ENCODE data around the gene AHRR.

AHRR gene

GRCh38 chr5:332843-333242 lies 11.3 kb downstream of the AHRR start:
- Histone ChIP-seq H3K79me2 (ENCODE audit: control insufficient read depth, insufficient read depth, low read length, poor library complexity) (no peaks in the 10 kb centered on the region), H3K23ac (ENCODE audit: low read length) (no peak overlapping the region), H2AK5ac (ENCODE audit: low read length) (no peak overlapping the region), H3K18ac (ENCODE audit: low read length) (no peak overlapping the region), H3K36me3 (ENCODE audit: control insufficient read depth in 1 of 2, insufficient read depth in 2 of 2, low read length in 2 of 2) (no peaks in the 10 kb centered on the region), H3K4me1 (ENCODE audit: control insufficient read depth in 1 of 2, insufficient read depth in 2 of 2, low read length in 2 of 2) (no peaks in the 10 kb centered on the region), H2AFZ (ENCODE audit: insufficient read depth, low read length, poor library complexity) (no peak overlapping the region), H3K14ac (ENCODE audit: low read length) (no peak overlapping the region), H3K79me1 (ENCODE audit: low read length) (no peaks in the 10 kb centered on the region), H2BK5ac (ENCODE audit: low read depth, low read length, poor library complexity) (no peak overlapping the region), H4K12ac (ENCODE audit: low read depth, low read length) (no peak overlapping the region), H3K27me3 (ENCODE audit: insufficient read depth, low read length) (no peaks in the 10 kb centered on the region), H3K4me2 (ENCODE audit: low read length) (no peak overlapping the region), H3K4ac (ENCODE audit: low read depth, low read length) (no peak overlapping the region), H2BK120ac (ENCODE audit: insufficient read depth, low read length, poor library complexity) (no peak overlapping the region), H4K8ac (ENCODE audit: low read depth, low read length) (no peak overlapping the region), H4K91ac (ENCODE audit: low read depth, low read length) (no peak overlapping the region), H3K4me3 (ENCODE audit: low read depth, low read length) (no peak overlapping the region), H3K9me3 (ENCODE audit: insufficient read depth, low read depth, low read length) (peaks cover 2% of the 10 kb centered on the region), H3K9ac (ENCODE audit: low read length) (no peak overlapping the region), H2BK12ac (ENCODE audit: low read length) (no peak overlapping the region), H3K27ac (ENCODE audit: low read depth, low read length) (no peak overlapping the region)
- no CpG with 5 or more reads among the region's 5 CpGs for WGBS (ENCODE audit: extremely low coverage, insufficient coverage, insufficient read length)
- no peak for DNase-seq

- Histone ChIP-seq H2BK12ac (ENCODE audit: low read length) (no peak overlapping the region), H3K79me2 (ENCODE audit: control insufficient read depth, insufficient read depth, low read length, poor library complexity) (no peaks in the 10 kb centered on the region), H4K12ac (ENCODE audit: low read depth, low read length) (no peak overlapping the region), H3K79me1 (ENCODE audit: low read length) (no peaks in the 10 kb centered on the region), H3K36me3 (ENCODE audit: control insufficient read depth in 1 of 2, insufficient read depth in 2 of 2, low read length in 2 of 2) (no peaks in the 10 kb centered on the region), H3K27me3 (ENCODE audit: insufficient read depth, low read length) (no peaks in the 10 kb centered on the region), H3K18ac (ENCODE audit: low read length) (no peak overlapping the region), H2BK5ac (ENCODE audit: low read depth, low read length, poor library complexity) (no peak overlapping the region), H4K8ac (ENCODE audit: low read depth, low read length) (no peak overlapping the region), H3K4me1 (ENCODE audit: control insufficient read depth in 1 of 2, insufficient read depth in 2 of 2, low read length in 2 of 2) (no peaks in the 10 kb centered on the region), H4K91ac (ENCODE audit: low read depth, low read length) (no peak overlapping the region), H3K4me3 (ENCODE audit: low read depth, low read length) (no peak overlapping the region), H3K9ac (ENCODE audit: low read length) (no peak overlapping the region), H3K9me3 (ENCODE audit: insufficient read depth, low read depth, low read length) (peaks cover 2% of the 10 kb centered on the region), H3K23ac (ENCODE audit: low read length) (no peak overlapping the region), H2BK120ac (ENCODE audit: insufficient read depth, low read length, poor library complexity) (no peak overlapping the region), H3K14ac (ENCODE audit: low read length) (no peak overlapping the region), H3K4ac (ENCODE audit: low read depth, low read length) (no peak overlapping the region), H2AFZ (ENCODE audit: insufficient read depth, low read length, poor library complexity) (no peak overlapping the region), H3K27ac (ENCODE audit: low read depth, low read length) (no peak overlapping the region), H3K4me2 (ENCODE audit: low read length) (no peak overlapping the region), H2AK5ac (ENCODE audit: low read length) (no peak overlapping the region)
- no peak for DNase-seq
- WGBS (ENCODE audit: extremely low coverage, insufficient coverage, insufficient read length) = no CpG with 5 or more reads among the region's 2 CpGs
Observed at GRCh38 chr5:333945-334344, 12.4 kb downstream of the AHRR start.

- no peak for DNase-seq
- H3K79me2 ChIP-seq (ENCODE audit: control insufficient read depth, insufficient read depth, low read length, poor library complexity) = no peaks in the 10 kb centered on the region
- no peak overlapping the region for H3K18ac ChIP-seq (ENCODE audit: low read length)
- no peaks in the 10 kb centered on the region for H3K4me1 ChIP-seq (ENCODE audit: control insufficient read depth in 1 of 2, insufficient read depth in 2 of 2, low read length in 2 of 2)
- no peak overlapping the region for H3K4ac ChIP-seq (ENCODE audit: low read depth, low read length)
- H3K36me3 ChIP-seq (ENCODE audit: control insufficient read depth in 1 of 2, insufficient read depth in 2 of 2, low read length in 2 of 2) = no peaks in the 10 kb centered on the region
- no peaks in the 10 kb centered on the region for H3K27me3 ChIP-seq (ENCODE audit: insufficient read depth, low read length)
- no peak overlapping the region for H2BK12ac ChIP-seq (ENCODE audit: low read length)
- H4K91ac ChIP-seq (ENCODE audit: low read depth, low read length) = no peak overlapping the region
- no peak overlapping the region for H2BK120ac ChIP-seq (ENCODE audit: insufficient read depth, low read length, poor library complexity)
- no peak overlapping the region for H2BK5ac ChIP-seq (ENCODE audit: low read depth, low read length, poor library complexity)
- no peak overlapping the region for H3K4me2 ChIP-seq (ENCODE audit: low read length)
- H2AFZ ChIP-seq (ENCODE audit: insufficient read depth, low read length, poor library complexity) = no peak overlapping the region
- H2AK5ac ChIP-seq (ENCODE audit: low read length) = no peak overlapping the region
- no peak overlapping the region for H3K9ac ChIP-seq (ENCODE audit: low read length)
- no peak overlapping the region for H3K14ac ChIP-seq (ENCODE audit: low read length)
- no CpG with 5 or more reads among the region's 5 CpGs for WGBS (ENCODE audit: extremely low coverage, insufficient coverage, insufficient read length)
- peaks cover 2% of the 10 kb centered on the region for H3K9me3 ChIP-seq (ENCODE audit: insufficient read depth, low read depth, low read length)
- H4K12ac ChIP-seq (ENCODE audit: low read depth, low read length) = no peak overlapping the region
- no peaks in the 10 kb centered on the region for H3K79me1 ChIP-seq (ENCODE audit: low read length)
- no peak overlapping the region for H3K23ac ChIP-seq (ENCODE audit: low read length)
- H3K4me3 ChIP-seq (ENCODE audit: low read depth, low read length) = peak overlapping the region; percentile 28
- no peak overlapping the region for H4K8ac ChIP-seq (ENCODE audit: low read depth, low read length)
- H3K27ac ChIP-seq (ENCODE audit: low read depth, low read length) = no peak overlapping the region
Observed at GRCh38 chr5:334903-335739, 13.6 kb downstream of the AHRR start.

- Histone ChIP-seq H4K12ac (ENCODE audit: low read depth, low read length) (no peak overlapping the region), H4K91ac (ENCODE audit: low read depth, low read length) (no peak overlapping the region), H3K4me2 (ENCODE audit: low read length) (no peak overlapping the region), H3K79me2 (ENCODE audit: control insufficient read depth, insufficient read depth, low read length, poor library complexity) (no peaks in the 10 kb centered on the region), H2AK5ac (ENCODE audit: low read length) (no peak overlapping the region), H3K4ac (ENCODE audit: low read depth, low read length) (no peak overlapping the region), H3K4me3 (ENCODE audit: low read depth, low read length) (no peak overlapping the region), H3K9me3 (ENCODE audit: insufficient read depth, low read depth, low read length) (peaks cover 2% of the 10 kb centered on the region), H2BK12ac (ENCODE audit: low read length) (no peak overlapping the region), H2BK5ac (ENCODE audit: low read depth, low read length, poor library complexity) (no peak overlapping the region), H3K27ac (ENCODE audit: low read depth, low read length) (no peak overlapping the region), H4K8ac (ENCODE audit: low read depth, low read length) (no peak overlapping the region), H3K9ac (ENCODE audit: low read length) (no peak overlapping the region), H3K4me1 (ENCODE audit: control insufficient read depth in 1 of 2, insufficient read depth in 2 of 2, low read length in 2 of 2) (no peaks in the 10 kb centered on the region), H3K18ac (ENCODE audit: low read length) (no peak overlapping the region), H2BK120ac (ENCODE audit: insufficient read depth, low read length, poor library complexity) (no peak overlapping the region), H3K36me3 (ENCODE audit: control insufficient read depth in 1 of 2, insufficient read depth in 2 of 2, low read length in 2 of 2) (no peaks in the 10 kb centered on the region), H3K27me3 (ENCODE audit: insufficient read depth, low read length) (no peaks in the 10 kb centered on the region), H3K79me1 (ENCODE audit: low read length) (no peaks in the 10 kb centered on the region), H3K23ac (ENCODE audit: low read length) (no peak overlapping the region), H2AFZ (ENCODE audit: insufficient read depth, low read length, poor library complexity) (no peak overlapping the region), H3K14ac (ENCODE audit: low read length) (no peak overlapping the region)
- DNase-seq = no peak
- no CpG with 5 or more reads among the region's 3 CpGs for WGBS (ENCODE audit: extremely low coverage, insufficient coverage, insufficient read length)
Observed at GRCh38 chr5:335740-336038, 14.2 kb downstream of the AHRR start.
